NB4 (cell line): ENCODE results near the gene MOB3B.

Experiments
- DNase-seq: peaks from one replicate; pipeline ENCODE4 v3.0.0; 2010; ENCODE audit warnings: low read depth
- H3K4me3 ChIP-seq: one replicate; pipeline ENCODE4 v1.5.1; 2011; ENCODE audit warnings: mild to moderate bottlenecking, low read depth, low read length, moderate library complexity
- MAX ChIP-seq: IDR thresholded peaks from 2 replicates; pipeline ENCODE4 v1.6.1; 2011; ENCODE audit warnings: low read depth, low read length
- MYC ChIP-seq: IDR thresholded peaks from 2 replicates; pipeline ENCODE4 v1.6.1; 2011; ENCODE audit warnings: low read depth, low read length
- POLR2A ChIP-seq: IDR thresholded peaks from 2 replicates; pipeline ENCODE4 v1.6.1; 2011; ENCODE audit warnings: mild to moderate bottlenecking; ENCODE audit not compliant: insufficient read length; ENCODE audit errors: extremely low read depth
- TF ChIP-seq, protein P1 (sequence below): IDR thresholded peaks from one replicate; pipeline ENCODE4 v1.5.1; 2012; ENCODE audit warnings: low read depth, low read length

The MOB3B gene

GRCh38 chr9:27350382-27350976 lies 179.1 kb downstream of the MOB3B start:
- H3K4me3 ChIP-seq, result no peak overlapping the region
- TF ChIP-seq, protein P1, sequence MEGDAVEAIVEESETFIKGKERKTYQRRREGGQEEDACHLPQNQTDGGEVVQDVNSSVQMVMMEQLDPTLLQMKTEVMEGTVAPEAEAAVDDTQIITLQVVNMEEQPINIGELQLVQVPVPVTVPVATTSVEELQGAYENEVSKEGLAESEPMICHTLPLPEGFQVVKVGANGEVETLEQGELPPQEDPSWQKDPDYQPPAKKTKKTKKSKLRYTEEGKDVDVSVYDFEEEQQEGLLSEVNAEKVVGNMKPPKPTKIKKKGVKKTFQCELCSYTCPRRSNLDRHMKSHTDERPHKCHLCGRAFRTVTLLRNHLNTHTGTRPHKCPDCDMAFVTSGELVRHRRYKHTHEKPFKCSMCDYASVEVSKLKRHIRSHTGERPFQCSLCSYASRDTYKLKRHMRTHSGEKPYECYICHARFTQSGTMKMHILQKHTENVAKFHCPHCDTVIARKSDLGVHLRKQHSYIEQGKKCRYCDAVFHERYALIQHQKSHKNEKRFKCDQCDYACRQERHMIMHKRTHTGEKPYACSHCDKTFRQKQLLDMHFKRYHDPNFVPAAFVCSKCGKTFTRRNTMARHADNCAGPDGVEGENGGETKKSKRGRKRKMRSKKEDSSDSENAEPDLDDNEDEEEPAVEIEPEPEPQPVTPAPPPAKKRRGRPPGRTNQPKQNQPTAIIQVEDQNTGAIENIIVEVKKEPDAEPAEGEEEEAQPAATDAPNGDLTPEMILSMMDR, result no peak
- TF ChIP-seq MYC (no peak), MAX (no peak), POLR2A (no peak)
- no peak for DNase-seq

GRCh38 chr9:27349698-27350080 lies 179.9 kb downstream of the MOB3B start:
- no peak overlapping the region for H3K4me3 ChIP-seq
- no peak for DNase-seq
- TF ChIP-seq MAX (no peak), POLR2A (no peak), MYC (no peak)
- TF ChIP-seq, protein P1, result no peak

DNA sequence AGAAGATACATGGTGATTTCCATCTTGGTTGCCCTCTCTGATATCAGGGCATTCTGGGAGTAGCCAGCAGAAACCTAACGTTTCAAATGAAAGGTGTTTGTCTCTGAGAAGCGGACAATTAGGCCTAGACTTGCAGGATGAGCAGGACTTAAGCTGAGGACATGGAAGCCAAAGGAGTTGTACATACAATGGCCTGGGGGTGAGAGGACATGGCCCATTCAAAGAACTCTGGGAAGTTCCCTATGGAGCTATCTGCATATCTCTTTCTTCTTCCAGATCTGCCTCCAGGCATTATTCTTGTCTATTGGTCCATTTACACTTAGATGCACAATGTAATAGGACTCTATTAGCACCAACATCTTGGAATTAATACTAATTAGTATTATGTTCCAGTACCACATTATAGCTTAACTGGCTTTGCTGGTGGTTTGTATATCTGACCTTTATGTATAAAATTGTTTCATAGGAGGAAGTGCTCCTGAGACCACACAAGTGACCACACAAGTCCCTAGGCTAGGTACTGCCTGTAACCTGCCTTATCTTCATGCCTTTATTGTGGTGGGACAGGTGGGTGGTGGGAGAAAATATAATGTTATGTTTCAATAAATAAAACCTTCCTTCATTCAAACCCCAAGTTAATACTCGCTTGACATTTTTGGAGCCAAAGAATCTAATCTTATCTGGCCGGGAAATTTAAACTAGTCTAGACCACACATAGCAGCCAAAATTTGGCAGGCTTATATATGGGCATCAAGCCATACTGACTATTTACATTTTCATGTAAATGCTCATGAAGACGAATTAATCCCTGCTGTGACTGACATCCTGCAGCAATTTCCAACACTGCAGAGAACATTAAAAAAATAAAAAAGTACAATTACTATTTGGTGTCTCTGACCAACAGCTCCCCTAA lies 180.6 kb downstream of the MOB3B start:
- no peak for TF ChIP-seq MYC
- TF ChIP-seq MAX, result no peak
- no peak for TF ChIP-seq POLR2A
- TF ChIP-seq, protein P1, result no peak
- no peak overlapping the region for H3K4me3 ChIP-seq
- DNase-seq, result no peak

GRCh38 chr9:27347889-27348288 lies 181.7 kb downstream of the MOB3B start:
- TF ChIP-seq POLR2A (no peak), MYC (no peak), MAX (no peak)
- TF ChIP-seq, protein P1, result no peak
- no peak for DNase-seq
- H3K4me3 ChIP-seq, result no peak overlapping the region

DNA sequence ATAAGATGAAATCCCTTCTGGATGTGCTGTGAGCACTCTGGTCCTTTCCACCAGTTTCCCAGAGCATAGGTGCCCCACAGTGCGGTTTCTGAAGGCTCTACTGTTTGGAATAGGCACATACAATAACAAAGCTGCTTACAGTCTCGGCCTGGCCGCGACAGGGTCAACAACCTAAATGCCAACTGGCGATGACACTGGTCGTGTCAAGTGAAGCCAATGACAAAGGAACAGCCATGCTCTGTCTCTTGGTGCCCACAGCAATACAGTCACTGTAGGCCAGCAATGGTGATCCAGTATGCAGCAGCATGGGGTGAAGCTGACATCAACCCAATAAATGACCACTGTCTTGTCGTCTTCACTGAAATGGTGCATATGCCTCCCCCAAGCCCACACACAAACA lies 184.8 kb downstream of the MOB3B start:
- H3K4me3 ChIP-seq, result no peak overlapping the region
- TF ChIP-seq POLR2A (no peak), MAX (no peak), MYC (no peak)
- TF ChIP-seq, protein P1, result no peak
- no peak for DNase-seq
